D721Med (cell line): ENCODE results near the gene GCC2.

Source experiments
- DNase-seq: peaks from one replicate; pipeline ENCODE4 v3.0.0; 2011; ENCODE audit warnings: low spot score; ENCODE audit not compliant: insufficient read length
- FAIRE-seq: peaks from 2 replicates; lab custom pipeline; 2011; peaks lifted over from hg19 to GRCh38; lab: Jason Lieb, UNC
- CTCF ChIP-seq: IDR thresholded peaks from 2 replicates; pipeline ENCODE4 v1.5.1; 2012; ENCODE audit warnings: mild to moderate bottlenecking, control low read depth; ENCODE audit not compliant: insufficient read depth; ENCODE audit errors: missing control alignments

The GCC2 gene

GRCh38 chr2:108541451-108541850 is 92.4 kb downstream of the GCC2 start:
- FAIRE-seq (no peak), DNase-seq (no peak)
- no peak for TF ChIP-seq CTCF

- TF ChIP-seq CTCF = no peak
- FAIRE-seq (no peak), DNase-seq (no peak)
These were observed 93.1 kb downstream of the GCC2 start for GRCh38 chr2:108542071-108542470.

- no peak for DNase-seq
- no peak for TF ChIP-seq CTCF
- no peak for FAIRE-seq
These were observed 98.6 kb downstream of the GCC2 start for GRCh38 chr2:108547606-108548005.

- TF ChIP-seq CTCF = no peak
- DNase-seq (no peak), FAIRE-seq (no peak)
These were observed 99.4 kb downstream of the GCC2 start for GRCh38 chr2:108548208-108549003.

GRCh38 chr2:108552566-108552965 is 103.6 kb downstream of the GCC2 start:
- no peak for DNase-seq
- no peak for TF ChIP-seq CTCF
- FAIRE-seq = no peak

GRCh38 chr2:108553209-108553919 is 104.4 kb downstream of the GCC2 start:
- FAIRE-seq (no peak), DNase-seq (no peak)
- TF ChIP-seq CTCF = no peak

GRCh38 chr2:108554528-108554927 is 105.5 kb downstream of the GCC2 start:
- FAIRE-seq = no peak
- DNase-seq = no peak
- TF ChIP-seq CTCF = no peak
